Activated T-helper 2 cell treated with anti-CD3 and anti-CD28 coated beads, Interferon-gamma antibody, Interleukin-2, Interleukin-4, amounts not matched to agents 10 μg/mL and 5 μg/mL and 100 μg/mL, durations not matched to agents 14 hours and 24 hours and 36 hours (primary cell): ENCODE measurements around the gene RCN2. TPM values are rescaled to one million over a fixed set of nuclear protein-coding genes. Genes with fewer than 3 reads are reported as not detected.
A peak's percentile ranks its signal among the peaks of the same experiment; 100 is the strongest.

ENCODE experiments used
- DNase-seq: peaks from one replicate; pipeline ENCODE4 v3.0.0; 2021; ENCODE audit warnings: low spot score
- H3K27ac Mint-ChIP-seq: one replicate; pipeline ENCODE4 v1.8.0; 2021; ENCODE audit warnings: mixed read lengths
- H3K27me3 Mint-ChIP-seq: one replicate; pipeline ENCODE4 v1.8.0; 2021; ENCODE audit warnings: low read depth, mixed read lengths
- H3K36me3 Mint-ChIP-seq: one replicate; pipeline ENCODE4 v1.8.0; 2021; ENCODE audit warnings: low read depth, mixed read lengths
- H3K4me1 Mint-ChIP-seq: one replicate; pipeline ENCODE4 v1.8.0; 2021; ENCODE audit warnings: low read depth, mixed read lengths
- H3K4me3 Mint-ChIP-seq: one replicate; pipeline ENCODE4 v1.8.0; 2021; ENCODE audit warnings: low read depth, mild to moderate bottlenecking, moderate library complexity, mixed read lengths
- H3K9me3 Mint-ChIP-seq: one replicate; pipeline ENCODE4 v1.8.0; 2021; ENCODE audit warnings: mixed read lengths
- intact Hi-C: fragments of 100-400 bp; cut with micrococcal nuclease; formaldehyde crosslinking; loops from one replicate; pipeline ENCODE4 v1.15.1; 2023
- total RNA-seq: library from RNA; stranded (reverse); gene quantifications from 2 replicates; pipeline ENCODE4 v1.2.3, GENCODE V29; 2022

Gene RCN2
- total RNA-seq, 1 donor from 2014 or later, result 35.7 TPM

GRCh38 chr15:76994971-76995945, 63.7 kb downstream of the RCN2 start, which contains the start of gene PSTPIP1:
PSTPIP1 (plus strand) TSS chr15:76995126; CDS start chr15:76995574, 448 bp downstream.
- Mint-ChIP-seq H3K27ac (peak within 1 kb of the TSS; percentile 90), H3K27me3 (no peaks in the 10 kb centered on the region), H3K9me3 (no peaks in the 10 kb centered on the region), H3K4me3 (peak within 1 kb of the TSS; percentile 92), H3K36me3 (peaks cover 37% of the 10 kb centered on the region), H3K4me1 (peaks cover 63% of the 10 kb centered on the region)
- intact Hi-C loops, result loop anchor here (1.0 to 2.0 kb wide), 2 partner anchors 8 to 64 kb away; partner anchors contain the start of gene RCN2
- peak; percentile 61 for DNase-seq

GRCh38 chr15:76996076-76996525, 64.6 kb downstream of the RCN2 start:
- H3K4me1 Mint-ChIP-seq, result peaks cover 60% of the 10 kb centered on the region
- peaks cover 40% of the 10 kb centered on the region for H3K36me3 Mint-ChIP-seq
- DNase-seq, result no peak
- intact Hi-C loops, result no loop called here
- H3K27ac Mint-ChIP-seq, result peak overlapping the region; percentile 90
- no peaks in the 10 kb centered on the region for H3K9me3 Mint-ChIP-seq
- H3K4me3 Mint-ChIP-seq, result peak overlapping the region; percentile 92
- H3K27me3 Mint-ChIP-seq, result no peaks in the 10 kb centered on the region

GRCh38 chr15:76996526-76997401, 65.2 kb downstream of the RCN2 start:
- peak overlapping the region; percentile 92 for H3K4me3 Mint-ChIP-seq
- peaks cover 67% of the 10 kb centered on the region for H3K4me1 Mint-ChIP-seq
- H3K36me3 Mint-ChIP-seq, result peaks cover 47% of the 10 kb centered on the region
- no peaks in the 10 kb centered on the region for H3K9me3 Mint-ChIP-seq
- intact Hi-C loops, result loop anchor here (1.0 kb wide), 2 partner anchors 8 to 25 kb away; no protein-coding TSS in a partner anchor
- no peaks in the 10 kb centered on the region for H3K27me3 Mint-ChIP-seq
- DNase-seq, result no peak
- peak overlapping the region; percentile 90 for H3K27ac Mint-ChIP-seq

- H3K4me3 Mint-ChIP-seq, result peak overlapping the region; percentile 92
- no peak for DNase-seq
- peak overlapping the region; percentile 69 for H3K27ac Mint-ChIP-seq
- H3K9me3 Mint-ChIP-seq, result no peaks in the 10 kb centered on the region
- intact Hi-C loops, result no loop called here
- H3K36me3 Mint-ChIP-seq, result peaks cover 64% of the 10 kb centered on the region
- peaks cover 70% of the 10 kb centered on the region for H3K4me1 Mint-ChIP-seq
- no peaks in the 10 kb centered on the region for H3K27me3 Mint-ChIP-seq
These were observed 67.2 kb downstream of the RCN2 start for GRCh38 chr15:76998663-76999285.

GRCh38 chr15:76999996-77000395, 68.4 kb downstream of the RCN2 start:
- no peaks in the 10 kb centered on the region for H3K27me3 Mint-ChIP-seq
- no peak overlapping the region for H3K27ac Mint-ChIP-seq
- H3K4me3 Mint-ChIP-seq, result no peak overlapping the region
- peaks cover 68% of the 10 kb centered on the region for H3K4me1 Mint-ChIP-seq
- peaks cover 77% of the 10 kb centered on the region for H3K36me3 Mint-ChIP-seq
- H3K9me3 Mint-ChIP-seq, result no peaks in the 10 kb centered on the region
- DNase-seq, result no peak
- intact Hi-C loops, result no loop called here

GRCh38 chr15:77001351-77001750, 69.8 kb downstream of the RCN2 start:
- no peaks in the 10 kb centered on the region for H3K27me3 Mint-ChIP-seq
- H3K27ac Mint-ChIP-seq, result peak overlapping the region; percentile 83
- DNase-seq, result no peak
- no peaks in the 10 kb centered on the region for H3K9me3 Mint-ChIP-seq
- H3K36me3 Mint-ChIP-seq, result peaks cover 82% of the 10 kb centered on the region
- H3K4me3 Mint-ChIP-seq, result peak overlapping the region; percentile 65
- H3K4me1 Mint-ChIP-seq, result peaks cover 78% of the 10 kb centered on the region
- intact Hi-C loops, result no loop called here

- no peaks in the 10 kb centered on the region for H3K27me3 Mint-ChIP-seq
- H3K9me3 Mint-ChIP-seq, result no peaks in the 10 kb centered on the region
- H3K36me3 Mint-ChIP-seq, result peaks cover 85% of the 10 kb centered on the region
- H3K4me1 Mint-ChIP-seq, result peaks cover 79% of the 10 kb centered on the region
- H3K27ac Mint-ChIP-seq, result peak overlapping the region; percentile 92
- intact Hi-C loops, result loop anchor here (2.0 kb wide), 2 partner anchors 19 to 29 kb away; no protein-coding TSS in a partner anchor
- no peak for DNase-seq
- H3K4me3 Mint-ChIP-seq, result peak overlapping the region; percentile 53
These were observed 70.4 kb downstream of the RCN2 start for GRCh38 chr15:77001966-77002365.

GRCh38 chr15:77002436-77002835, 70.9 kb downstream of the RCN2 start:
- Mint-ChIP-seq H3K27me3 (no peaks in the 10 kb centered on the region), H3K4me1 (peaks cover 74% of the 10 kb centered on the region), H3K27ac (peak overlapping the region; percentile 92), H3K36me3 (peaks cover 84% of the 10 kb centered on the region), H3K9me3 (no peaks in the 10 kb centered on the region), H3K4me3 (peak overlapping the region; percentile 66)
- no peak for DNase-seq
- intact Hi-C loops, result loop anchor here (2.0 kb wide), 2 partner anchors 18 to 30 kb away; no protein-coding TSS in a partner anchor

- peak; percentile 67 for DNase-seq
- no peaks in the 10 kb centered on the region for H3K9me3 Mint-ChIP-seq
- peak overlapping the region; percentile 66 for H3K4me3 Mint-ChIP-seq
- H3K36me3 Mint-ChIP-seq, result peaks cover 80% of the 10 kb centered on the region
- intact Hi-C loops, result loop anchor here (1.0 to 2.0 kb wide), 5 partner anchors 8 to 30 kb away; partner anchors contain the start of gene PSTPIP1
- peak overlapping the region; percentile 92 for H3K27ac Mint-ChIP-seq
- H3K27me3 Mint-ChIP-seq, result no peaks in the 10 kb centered on the region
- peaks cover 66% of the 10 kb centered on the region for H3K4me1 Mint-ChIP-seq
These were observed 71.7 kb downstream of the RCN2 start for GRCh38 chr15:77002954-77003912.
